OCI-LY1 (cell line): ENCODE results near the gene SIGLEC6.

Experiments
- EZH2 ChIP-seq: fragments of 200-600 bp; sonication (generic), shearing (Covaris generic); IDR thresholded peaks from 2 replicates; pipeline ENCODE4 v1.8.0; 2017; ENCODE audit warnings: borderline replicate concordance, mixed run types, mild to moderate bottlenecking, antibody characterized with exemption, low read length, moderate library complexity, mixed read lengths
- TF ChIP-seq, protein P1 (sequence below): fragments of 200-600 bp; sonication (generic), shearing (Covaris generic); IDR thresholded peaks from 2 replicates; pipeline ENCODE4 v1.5.1; 2017; ENCODE audit warnings: mild to moderate bottlenecking, antibody characterized with exemption, low read length, moderate library complexity, mixed read lengths

DNA sequence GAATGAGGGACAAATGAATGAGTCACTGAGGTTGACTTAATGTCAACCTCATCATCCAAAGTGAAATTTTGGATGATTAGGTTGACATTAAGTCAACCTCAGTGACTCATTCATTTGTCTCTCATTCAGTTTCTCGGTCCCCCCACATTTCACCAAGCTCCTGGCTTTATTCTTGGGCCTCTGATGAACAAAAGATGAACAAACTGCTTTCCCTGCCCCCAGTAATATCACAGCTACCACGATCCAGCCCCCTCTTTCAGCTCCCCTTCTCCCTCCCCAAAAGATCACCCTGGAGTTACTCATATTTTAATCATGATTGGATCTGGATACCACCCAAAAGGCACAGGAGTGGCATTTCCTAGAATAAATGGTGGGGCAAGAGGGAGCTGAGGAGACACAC is 42.4 kb downstream of the SIGLEC6 start:
- TF ChIP-seq, protein P1, sequence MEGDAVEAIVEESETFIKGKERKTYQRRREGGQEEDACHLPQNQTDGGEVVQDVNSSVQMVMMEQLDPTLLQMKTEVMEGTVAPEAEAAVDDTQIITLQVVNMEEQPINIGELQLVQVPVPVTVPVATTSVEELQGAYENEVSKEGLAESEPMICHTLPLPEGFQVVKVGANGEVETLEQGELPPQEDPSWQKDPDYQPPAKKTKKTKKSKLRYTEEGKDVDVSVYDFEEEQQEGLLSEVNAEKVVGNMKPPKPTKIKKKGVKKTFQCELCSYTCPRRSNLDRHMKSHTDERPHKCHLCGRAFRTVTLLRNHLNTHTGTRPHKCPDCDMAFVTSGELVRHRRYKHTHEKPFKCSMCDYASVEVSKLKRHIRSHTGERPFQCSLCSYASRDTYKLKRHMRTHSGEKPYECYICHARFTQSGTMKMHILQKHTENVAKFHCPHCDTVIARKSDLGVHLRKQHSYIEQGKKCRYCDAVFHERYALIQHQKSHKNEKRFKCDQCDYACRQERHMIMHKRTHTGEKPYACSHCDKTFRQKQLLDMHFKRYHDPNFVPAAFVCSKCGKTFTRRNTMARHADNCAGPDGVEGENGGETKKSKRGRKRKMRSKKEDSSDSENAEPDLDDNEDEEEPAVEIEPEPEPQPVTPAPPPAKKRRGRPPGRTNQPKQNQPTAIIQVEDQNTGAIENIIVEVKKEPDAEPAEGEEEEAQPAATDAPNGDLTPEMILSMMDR = no peak
- no peak for TF ChIP-seq EZH2
